Measurements from ENCODE around the gene ZNF365.
"Not testable (repeated sequence)": the region's sequence is repeated elsewhere in the genome, so short reads cannot be mapped to it uniquely, and the experiment has no call there.

The ZNF365 gene

DNA sequence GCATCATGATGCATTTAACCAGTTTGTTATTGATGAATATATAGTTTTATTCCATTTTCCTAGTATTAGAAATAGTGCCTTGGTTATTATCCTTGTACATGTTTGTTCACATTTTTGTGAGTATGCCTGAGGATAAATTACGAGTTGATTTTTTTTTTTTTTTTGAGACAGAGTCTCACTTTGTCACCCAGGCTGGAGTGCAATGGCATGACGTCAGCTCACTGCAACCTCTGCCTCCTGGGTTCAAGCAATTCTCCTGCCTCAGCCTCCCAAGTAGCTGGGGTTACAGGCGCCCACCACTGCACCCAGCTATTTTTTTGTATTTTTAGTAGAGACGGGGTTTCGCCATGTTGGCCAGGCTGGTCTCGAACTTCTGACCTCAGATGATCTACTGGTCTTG, 4.7 kb downstream of the ZNF365 start:
- not testable (repeated sequence) for DNase-seq

DNA sequence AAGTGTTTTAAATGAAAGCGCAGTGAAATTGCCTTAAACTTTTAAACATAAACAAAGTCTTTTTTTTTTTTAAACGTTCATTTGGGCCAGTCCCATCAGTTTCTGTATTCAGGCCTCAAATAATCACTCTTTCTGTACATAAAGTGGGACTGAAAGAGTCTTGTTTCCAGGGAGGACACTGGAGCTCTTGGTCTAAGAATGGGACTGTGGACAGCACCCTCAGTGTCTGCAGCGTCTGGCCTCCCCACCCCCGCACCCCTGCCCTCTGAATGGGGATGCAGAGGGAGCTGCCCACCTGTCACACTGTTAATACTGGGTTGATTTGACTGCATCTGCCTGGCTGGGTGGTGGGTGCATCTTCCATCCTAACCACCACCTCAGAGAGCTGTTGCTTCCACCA, 5.2 kb downstream of the ZNF365 start:
- DNase-seq: no peak

DNA sequence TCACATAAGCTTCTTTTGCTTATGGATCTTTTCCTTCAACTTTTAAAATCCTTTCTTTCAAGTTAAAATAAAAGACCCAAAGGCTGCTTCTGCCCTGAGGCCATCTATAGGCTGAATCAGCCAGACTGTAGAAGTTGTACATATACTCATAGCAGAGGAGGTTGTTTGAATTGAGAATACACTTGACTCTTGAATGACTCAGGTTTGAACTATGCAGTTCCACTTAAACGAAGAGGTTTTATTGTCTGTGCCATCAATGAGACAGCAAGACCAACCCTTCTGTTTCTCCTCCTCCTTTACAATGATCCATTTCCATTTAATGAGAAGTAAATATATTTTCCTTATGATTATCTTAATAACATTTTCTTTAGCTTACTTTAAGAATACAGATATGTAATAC, 5.8 kb downstream of the ZNF365 start:
- DNase-seq: no peak

DNA sequence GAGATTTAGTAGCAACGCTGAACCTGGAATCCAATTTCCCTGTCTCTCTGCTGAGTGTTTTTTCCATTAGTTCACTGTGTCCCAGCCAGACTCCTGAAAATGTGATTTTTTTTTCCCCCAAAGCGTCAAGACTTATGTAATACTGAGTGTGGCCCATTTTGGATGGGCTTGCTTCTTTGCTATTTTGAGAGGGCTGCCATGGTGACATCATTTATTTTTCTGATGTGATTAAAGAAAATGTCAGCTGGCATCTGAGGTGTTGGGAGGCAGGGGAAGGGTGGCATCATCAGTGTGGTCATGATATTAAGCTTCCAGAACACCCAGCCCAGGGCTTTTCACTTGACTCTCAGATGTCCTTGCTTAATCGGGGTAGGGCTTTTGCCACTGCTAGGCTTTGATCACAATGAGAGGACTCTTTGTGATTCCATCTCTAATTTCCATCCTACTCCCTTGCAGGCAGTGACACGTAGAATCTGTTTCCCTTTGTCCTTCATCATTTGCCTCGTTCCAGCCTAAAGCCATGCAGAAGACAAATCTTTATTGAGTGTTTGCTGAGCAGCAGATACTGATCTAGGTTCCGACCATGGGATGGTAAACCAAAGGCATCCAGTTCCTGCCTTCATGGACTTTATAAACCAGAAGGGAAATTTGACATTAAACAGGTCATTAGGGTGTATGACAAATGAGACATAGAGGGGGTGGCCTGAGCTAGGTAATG, 7.4 kb downstream of the ZNF365 start:
- no peak for DNase-seq

DNA sequence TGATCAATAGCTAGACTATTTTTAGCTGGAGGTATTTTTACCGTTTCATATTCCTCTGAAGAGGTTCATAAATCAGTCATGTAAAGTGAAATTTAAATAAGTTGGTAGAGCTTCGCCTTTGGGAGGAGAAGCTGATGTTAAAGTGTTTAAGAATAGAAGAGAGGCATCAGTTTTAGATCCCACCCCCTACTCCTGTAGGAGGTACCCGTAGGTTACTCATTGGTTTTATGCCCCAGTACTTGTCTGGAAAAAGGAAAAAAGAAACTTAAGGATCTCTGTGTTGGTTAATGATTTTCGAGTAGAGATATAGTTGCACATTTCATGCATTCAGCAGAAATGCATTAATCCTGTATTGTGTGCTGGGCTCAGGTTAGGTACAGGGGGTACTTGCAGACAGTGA, 8.7 kb downstream of the ZNF365 start:
- no peak for DNase-seq

DNA sequence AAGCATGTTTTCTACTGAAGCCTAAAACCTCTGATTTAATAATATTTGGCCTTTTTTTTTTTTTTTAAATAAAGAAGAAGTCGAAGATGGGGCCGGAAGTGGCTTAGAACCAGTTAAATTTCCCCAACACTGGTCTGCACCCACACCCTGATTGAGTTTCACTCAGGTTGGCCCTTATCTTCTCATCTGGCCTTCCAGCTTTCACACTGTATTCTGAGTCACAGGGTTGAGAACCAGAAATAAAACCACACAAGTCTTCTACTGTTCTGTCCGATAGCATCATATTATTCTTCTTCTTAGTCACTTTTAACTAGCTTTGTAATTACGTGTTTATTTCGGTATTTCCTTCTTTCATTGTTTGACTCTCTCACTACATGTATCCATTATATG, 9.9 kb downstream of the ZNF365 start:
- no peak for DNase-seq

DNA sequence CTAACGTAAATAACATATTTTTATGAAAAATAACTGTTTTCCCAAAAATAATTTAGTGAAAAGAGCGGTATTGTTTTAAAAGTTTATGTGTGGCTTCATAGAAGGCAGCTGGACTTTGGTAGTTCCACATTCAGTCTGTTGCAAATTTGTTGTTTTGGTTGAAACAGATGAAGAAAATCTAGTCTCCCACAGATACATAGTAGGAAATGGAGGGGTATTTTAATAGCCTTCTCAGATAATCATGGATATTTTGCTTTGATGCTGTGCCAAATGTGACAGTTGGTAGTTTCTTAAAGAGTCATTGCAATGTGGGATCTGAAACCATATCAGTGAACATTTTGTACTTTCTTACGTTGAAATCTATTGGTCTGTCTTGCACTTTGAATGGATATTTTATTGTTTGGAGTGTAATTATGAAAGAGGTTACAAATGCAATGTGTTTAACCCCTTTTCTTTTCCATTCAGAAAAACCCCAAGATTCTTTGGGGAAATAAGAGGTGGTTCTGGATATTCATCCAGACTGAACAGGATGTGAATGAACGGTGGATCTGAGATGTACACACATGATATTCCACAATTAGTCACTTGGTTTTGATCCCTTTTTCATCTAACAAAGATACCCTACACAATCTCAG, 10.4 kb downstream of the ZNF365 start:
- no peak for DNase-seq

DNA sequence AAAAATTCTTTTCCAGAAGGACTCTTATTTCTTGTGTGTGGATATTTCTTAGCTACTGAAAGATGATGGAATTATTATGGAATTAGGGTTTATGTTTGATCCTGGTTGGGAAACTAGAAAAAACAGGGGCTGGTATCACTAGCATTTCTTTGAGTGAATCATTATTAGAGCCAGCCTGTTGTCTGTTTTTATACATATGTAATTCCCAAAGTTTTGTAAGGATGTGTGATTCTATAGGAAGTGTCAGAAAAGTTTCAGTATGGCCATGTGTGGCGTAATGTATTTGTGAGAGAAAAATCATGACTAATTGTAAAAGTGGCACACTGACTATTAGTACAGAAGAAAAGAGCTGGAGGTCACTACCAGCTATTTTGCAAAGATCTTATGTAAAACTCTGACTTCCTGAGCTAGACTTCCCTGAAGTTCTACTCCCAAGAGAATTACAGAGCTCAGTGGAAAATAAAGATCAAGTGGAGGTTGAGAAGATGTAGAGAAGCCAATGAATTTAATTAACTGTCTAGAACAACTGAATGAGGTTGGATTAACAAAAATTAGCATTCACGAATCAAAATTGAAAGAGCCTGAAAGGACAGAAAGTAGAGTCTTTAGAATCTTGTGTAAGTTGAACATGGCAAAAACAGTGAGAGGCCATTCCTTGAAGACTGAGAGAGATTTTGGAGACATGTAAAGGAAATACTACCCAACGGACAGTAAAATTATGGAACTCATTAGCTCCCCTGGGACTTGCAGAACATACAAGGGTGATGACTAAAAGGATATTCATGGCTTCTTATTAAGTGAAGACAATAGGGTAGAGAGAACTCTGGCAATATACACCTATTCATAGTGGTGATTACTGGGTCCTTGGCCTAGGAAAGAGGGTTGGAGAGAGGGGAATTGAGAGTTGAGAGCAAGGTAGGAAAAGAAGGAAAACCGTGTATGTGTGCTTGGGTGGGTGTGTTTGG, 12.5 kb downstream of the ZNF365 start:
- DNase-seq: no peak

DNA sequence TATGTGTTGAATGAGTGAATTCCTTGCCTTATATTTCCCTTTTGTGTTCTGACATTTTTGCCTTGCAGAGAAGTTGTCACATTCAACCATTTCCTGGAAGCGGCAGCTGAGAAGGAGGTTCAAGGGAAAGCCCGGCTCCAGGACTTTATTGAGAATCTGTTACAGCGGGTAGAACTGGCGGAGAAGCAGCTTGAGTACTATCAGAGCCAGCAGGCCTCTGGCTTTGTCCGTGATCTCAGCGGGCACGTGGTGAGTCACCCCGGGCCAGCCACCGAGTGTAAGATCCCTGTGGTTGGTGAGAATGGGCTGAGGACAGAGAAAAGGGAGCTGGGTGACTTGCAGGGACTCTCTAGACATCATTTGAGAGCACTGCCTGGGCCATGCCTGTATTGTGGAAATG, 14.2 kb downstream of the ZNF365 start:
- DNase-seq: no peak

DNA sequence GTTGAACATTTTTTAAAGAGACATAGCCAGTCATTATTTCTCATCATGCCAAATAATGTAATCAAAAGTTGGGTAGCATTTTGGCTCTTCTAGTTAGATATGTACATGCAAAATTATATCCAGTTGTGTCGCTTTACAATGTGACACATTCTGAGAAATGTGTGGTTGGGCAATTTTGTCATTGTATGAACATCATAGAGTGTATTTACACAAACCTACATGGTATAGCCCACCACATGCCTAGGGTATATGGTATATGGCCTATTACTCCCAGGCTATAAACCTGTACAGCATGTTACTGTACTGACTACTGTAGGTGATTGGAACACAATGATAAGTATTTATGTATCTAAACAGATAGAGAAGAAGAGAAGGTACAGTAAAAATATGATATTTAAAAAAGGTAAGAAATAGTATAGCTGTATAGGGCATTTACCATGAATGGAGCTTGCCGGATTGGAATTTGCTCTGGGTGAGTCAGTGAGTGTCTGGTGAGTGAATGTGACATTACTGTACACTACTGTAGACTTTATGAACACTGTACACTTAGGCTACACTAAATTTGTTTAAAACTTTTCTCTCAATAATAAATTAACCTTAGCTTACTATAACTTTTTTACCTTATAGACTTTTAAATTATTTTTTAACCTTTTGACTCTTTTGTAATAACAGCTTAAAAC, 16.5 kb downstream of the ZNF365 start:
- DNase-seq: no peak

DNA sequence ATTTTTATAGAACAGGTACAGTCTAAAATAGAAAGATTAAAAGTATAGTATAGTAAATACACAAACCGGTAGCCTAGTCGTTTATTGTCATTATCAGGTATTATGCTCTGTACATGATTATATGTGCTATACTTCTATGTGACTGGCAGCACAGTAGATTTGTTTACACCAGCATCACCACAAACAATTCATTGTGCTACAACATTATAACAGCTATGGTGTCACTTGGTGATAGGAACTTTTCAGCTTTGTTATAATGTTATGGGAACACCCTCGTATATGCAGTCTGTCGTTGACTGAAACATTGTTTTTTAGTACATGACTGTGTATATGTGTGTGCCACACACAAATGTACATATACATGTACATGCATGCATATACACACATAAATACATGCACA, 19.1 kb downstream of the ZNF365 start:
- no peak for DNase-seq

DNA sequence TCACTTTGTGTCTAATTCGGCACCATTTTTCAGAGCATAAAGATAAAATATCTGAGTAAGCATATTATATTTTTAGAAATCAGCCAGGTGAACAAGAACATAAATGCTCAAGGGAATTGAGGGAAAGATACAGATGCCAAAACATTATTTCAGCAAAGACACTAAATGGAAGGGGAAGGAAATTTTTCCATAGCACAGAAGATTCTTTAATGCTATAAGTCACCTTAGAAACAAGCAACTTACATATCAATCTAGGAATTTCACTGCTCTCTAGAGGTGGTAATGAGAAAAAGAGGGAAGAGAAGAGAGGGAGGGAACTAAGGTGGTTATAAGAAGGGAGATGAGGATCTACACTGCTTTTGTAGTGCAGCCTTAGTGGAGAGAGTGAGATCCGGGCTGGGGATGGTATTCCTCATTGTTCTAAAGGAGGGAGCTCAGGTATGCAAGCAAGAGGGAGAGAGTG, 20.4 kb downstream of the ZNF365 start:
- no peak for DNase-seq

DNA sequence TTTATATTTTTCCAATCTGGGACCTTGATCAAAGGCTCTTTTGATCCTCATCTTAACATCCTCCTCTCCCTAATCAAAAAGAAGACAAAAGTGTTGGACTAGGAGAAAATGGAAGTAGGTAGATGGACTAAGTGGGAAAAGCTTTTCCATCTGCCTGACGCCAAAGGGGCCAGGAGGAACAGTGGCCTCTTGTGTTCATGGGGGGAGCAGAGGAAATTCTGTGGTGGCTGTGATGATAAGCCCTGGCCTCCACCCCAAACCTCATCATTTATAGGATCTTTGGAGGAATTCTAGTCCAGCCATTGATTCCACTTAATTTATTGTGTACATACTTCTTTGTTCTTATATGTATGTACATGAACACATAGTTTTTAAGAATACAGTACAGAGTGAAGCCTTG, 21.7 kb downstream of the ZNF365 start:
- no peak for DNase-seq

DNA sequence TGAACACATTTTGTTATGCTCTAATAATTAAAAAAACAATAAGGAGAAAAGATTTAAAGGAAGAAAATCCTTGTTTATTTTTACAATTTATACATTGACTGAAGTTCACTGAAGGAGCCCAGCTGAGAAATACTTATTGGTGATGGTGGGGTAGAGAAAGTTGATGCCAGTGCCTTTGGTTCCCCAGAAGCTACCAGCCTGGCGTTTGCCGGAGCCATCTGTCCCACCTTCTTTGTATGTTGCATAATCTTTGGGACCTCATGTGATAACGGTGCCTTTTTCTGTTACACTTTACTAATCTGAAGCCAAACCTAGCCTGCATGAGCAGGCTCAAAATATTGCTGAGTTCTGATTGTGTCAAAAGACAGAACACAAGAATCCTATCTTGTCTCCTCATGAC, 22.7 kb downstream of the ZNF365 start:
- DNase-seq: no peak

DNA sequence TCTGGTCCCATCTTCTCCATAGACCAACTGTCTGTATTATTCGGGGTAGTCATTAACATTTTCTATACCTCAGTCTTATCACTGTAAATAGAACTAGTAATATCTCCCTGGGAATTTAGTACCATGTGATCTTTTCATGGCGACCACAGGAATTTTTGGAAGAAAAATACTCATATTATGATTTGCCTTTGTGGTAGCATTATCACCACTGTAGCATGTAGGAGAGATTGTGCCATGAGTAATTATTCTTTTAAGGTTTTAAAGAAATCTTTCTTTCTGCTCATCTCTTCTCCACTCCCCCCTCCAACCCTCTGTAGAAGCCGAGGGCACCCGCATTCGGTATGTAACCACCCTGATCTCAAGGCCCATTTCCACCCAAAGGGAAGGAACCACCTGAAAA, 25.0 kb downstream of the ZNF365 start:
- no peak for DNase-seq

DNA sequence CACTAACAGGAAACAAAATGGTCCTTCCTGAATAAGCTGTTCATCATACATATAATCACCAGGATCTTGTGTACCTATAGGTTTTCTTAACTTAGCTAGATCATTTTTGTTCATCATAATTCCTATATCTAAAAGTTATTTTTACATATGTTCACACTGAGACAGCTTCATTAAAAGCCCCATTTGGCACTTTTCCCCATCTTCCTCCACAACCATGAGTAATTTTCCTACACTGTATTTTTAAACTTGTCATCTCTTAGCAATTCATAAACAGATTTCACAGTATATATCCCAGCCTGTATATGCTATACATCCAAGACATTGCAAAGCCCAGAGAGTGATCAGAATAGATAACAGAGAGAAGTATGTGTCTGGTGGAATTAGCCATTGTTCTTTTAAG, 28.3 kb downstream of the ZNF365 start:
- DNase-seq: no peak

DNA sequence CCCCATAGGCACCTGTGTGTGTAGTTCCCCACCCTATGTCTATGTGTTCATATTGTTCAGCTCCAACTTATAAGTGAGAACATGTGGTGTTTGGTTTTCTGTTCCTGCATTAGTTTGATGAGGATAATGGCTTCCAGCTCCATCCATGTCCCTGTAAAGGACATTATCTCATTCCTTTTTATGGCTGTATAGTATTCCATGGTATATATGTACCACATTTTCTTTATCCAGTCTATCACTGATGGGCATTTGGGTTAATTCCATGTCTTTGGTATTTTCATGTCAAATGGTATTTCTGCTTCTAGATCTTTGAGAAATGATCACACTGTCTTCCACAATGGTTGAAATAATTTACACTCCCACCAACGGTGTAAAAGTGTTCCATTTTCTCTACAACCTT, 36.4 kb downstream of the ZNF365 start:
- not testable (repeated sequence) for DNase-seq

DNA sequence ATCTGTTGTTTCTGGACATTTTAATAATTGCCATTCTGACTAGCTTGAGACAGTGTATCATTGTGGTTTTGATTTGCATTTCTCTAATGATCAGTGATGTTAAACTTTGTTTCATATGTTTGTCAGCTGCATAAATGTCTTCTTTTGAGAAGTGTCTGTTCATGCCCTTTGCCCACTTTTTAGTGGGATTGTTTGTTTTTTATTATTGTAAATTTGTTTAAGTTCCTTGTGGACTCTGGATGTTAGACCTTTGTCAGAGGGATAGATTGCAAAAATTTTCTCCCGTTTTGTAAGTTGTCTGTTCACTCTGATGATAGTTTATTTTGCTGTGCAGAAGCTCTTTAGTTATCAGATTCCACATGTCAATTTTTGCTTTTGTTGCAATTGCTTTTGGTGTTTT, 36.8 kb downstream of the ZNF365 start:
- not testable (repeated sequence) for DNase-seq

DNA sequence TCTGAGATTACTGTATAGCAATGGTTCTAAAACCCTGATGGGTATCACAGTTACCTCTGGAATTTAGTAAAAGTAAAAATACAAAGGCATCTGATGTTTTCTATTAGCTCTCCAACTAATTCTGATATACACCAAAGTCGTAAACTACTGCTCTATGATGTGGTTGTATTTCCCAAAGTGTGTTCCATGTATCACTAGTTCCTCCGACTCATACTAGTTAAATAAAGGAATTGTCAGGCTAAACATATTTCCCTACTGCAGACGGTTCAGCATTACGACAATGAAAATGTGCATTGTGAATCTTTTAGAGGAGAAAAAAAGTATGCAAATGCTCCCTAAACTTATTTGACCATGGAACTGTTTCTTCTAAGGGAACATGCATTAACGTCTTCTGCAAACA, 38.9 kb downstream of the ZNF365 start:
- no peak for DNase-seq

DNA sequence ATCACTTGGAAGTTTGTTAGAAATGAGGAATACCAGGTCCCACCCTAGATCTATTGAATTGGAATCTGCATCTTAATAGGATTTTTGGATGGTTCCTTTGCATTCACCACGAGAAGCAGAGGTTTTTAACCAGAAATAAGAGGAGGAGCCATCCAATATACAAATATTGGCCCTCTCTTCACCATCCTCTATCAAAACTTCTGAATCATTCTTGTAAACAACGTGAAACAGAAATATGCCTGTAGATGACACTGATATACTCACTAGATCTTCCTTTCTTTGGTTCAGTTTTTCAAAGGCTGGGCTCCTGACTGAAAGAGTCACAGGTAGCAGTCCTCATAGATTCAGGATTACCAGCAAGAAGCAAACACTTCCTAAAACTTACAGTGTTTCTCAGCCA, 39.5 kb downstream of the ZNF365 start:
- DNase-seq: no peak

DNA sequence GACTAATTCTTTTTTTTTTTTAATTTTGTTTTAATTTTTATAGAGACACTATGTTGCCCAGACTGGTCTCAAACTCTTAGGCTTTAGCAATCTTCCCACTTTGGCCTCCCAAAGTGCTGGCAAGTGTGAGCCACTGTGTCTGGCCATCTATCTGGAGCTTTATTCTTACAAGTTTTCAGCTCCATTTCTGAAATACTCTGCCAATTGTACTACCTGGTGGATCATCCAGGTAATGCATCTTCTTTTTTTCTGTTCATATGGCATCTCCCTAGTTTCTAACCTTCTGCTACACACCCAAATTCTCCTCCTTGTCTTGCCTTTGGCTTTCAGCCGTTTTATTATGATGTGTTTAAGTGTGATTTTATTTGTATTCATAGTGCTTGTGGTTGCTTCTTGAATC, 40.2 kb downstream of the ZNF365 start:
- DNase-seq: no peak

DNA sequence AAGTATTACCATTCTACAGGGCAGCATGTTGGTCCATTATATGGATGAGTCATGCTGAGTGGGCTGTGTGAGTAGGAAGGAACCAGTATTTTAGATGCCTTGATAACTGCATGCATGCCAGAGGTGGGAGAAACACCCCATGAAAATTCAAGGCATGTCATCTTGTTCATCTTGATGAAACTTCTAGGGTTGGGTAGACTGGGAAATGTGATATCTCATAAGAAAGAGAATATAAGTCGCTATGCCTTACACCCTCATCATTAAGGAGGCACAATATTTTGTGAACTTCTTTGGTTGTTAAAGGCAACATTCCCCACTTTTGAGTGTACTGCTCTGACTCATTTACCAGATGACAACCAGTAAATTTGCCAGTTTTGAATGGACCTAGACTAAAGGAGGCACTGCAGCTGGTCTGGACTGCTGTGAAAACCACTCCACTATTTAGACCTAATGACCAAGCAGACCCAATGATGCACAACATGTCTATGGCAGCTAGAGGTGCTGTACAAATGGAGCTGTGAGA, 48.0 kb downstream of the ZNF365 start:
- DNase-seq: no peak

DNA sequence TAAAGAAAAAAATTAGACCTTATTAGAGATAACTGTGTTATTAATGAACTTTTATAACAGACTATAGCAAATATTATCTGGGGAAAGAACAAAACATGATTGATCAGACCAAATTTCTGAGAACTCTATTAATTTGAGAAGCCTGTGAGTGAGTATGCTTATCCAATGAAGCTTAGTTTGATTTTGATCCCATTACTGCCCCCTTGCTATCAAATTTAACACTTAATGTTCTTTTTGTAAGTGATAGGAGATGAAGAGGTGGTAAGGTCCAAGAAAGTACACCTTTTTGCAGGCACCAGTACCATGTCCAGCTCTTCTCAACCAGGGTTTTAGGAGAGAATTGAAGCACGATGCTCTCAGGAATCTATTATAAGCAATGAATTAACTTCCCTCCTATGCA, 49.9 kb downstream of the ZNF365 start:
- no peak for DNase-seq
